NOMO-1 (cell line): Measurements from ENCODE around the gene RBP3.

ENCODE experiments used
- DNase-seq, 2 experiments: peaks; one replicate each; lab custom pipeline; 2025; ENCODE audit not compliant: unreplicated experiment in 2 of 2; lab: John Stamatoyannopoulos, UW

The RBP3 gene

GRCh38 chr10:47348138-47348651, at the start of gene RBP3:
TSS of gene RBP3 (plus strand) at chr10:47348363. CDS start at chr10:47348485, 122 bp downstream.
- DNase-seq = no peak

GRCh38 chr10:47298715-47299114, 49.4 kb upstream of the RBP3 start:
- DNase-seq = no peak

GRCh38 chr10:47299611-47300428, 48.3 kb upstream of the RBP3 start, which contains the start of gene GDF10:
TSS of gene GDF10 (plus strand) at chr10:47300197. CDS start at chr10:47300652, 455 bp downstream.
- DNase-seq = no peak

GRCh38 chr10:47300429-47300931, 47.7 kb upstream of the RBP3 start:
- no peak for DNase-seq

GRCh38 chr10:47301833-47302232, 46.3 kb upstream of the RBP3 start:
- DNase-seq = no peak

GRCh38 chr10:47303105-47303504, 45.1 kb upstream of the RBP3 start:
- no peak for DNase-seq

GRCh38 chr10:47303866-47304265, 44.3 kb upstream of the RBP3 start:
- no peak for DNase-seq

GRCh38 chr10:47305566-47305965, 42.6 kb upstream of the RBP3 start:
- DNase-seq = no peak

- DNase-seq = no peak
These were observed 41.6 kb upstream of the RBP3 start for GRCh38 chr10:47306387-47307210.

- no peak for DNase-seq
These were observed 40.8 kb upstream of the RBP3 start for GRCh38 chr10:47307381-47307780.

GRCh38 chr10:47308775-47309174, 39.4 kb upstream of the RBP3 start:
- no peak for DNase-seq

- DNase-seq = no peak
These were observed 38.6 kb upstream of the RBP3 start for GRCh38 chr10:47309408-47310089.

GRCh38 chr10:47310090-47310505, 38.1 kb upstream of the RBP3 start:
- no peak for DNase-seq

GRCh38 chr10:47311193-47311931, 36.8 kb upstream of the RBP3 start:
- DNase-seq = no peak

GRCh38 chr10:47311932-47312662, 36.1 kb upstream of the RBP3 start:
- peak; percentile 47 to 56 for DNase-seq

- DNase-seq = no peak
These were observed 35.5 kb upstream of the RBP3 start for GRCh38 chr10:47312663-47312995.

GRCh38 chr10:47314416-47314970, 33.7 kb upstream of the RBP3 start:
- no peak for DNase-seq

GRCh38 chr10:47315421-47315820, 32.7 kb upstream of the RBP3 start:
- no peak for DNase-seq

- DNase-seq = no peak
These were observed 32.0 kb upstream of the RBP3 start for GRCh38 chr10:47316131-47316530.
